ENCODE data around the gene LYRM2. TPM values are rescaled to one million over a fixed set of nuclear protein-coding genes. Genes with fewer than 3 reads are reported as not detected.

LYRM2 gene
- total RNA-seq, 1 donor from 2014 or later, result 29.8 TPM

- DNase-seq (ENCODE audit: low spot score) (no peak), ATAC-seq (no peak)
- intact Hi-C loops (cut with DNase I), result no loop called here
These were observed 72.3 kb downstream of the LYRM2 start for GRCh38 chr6:89566008-89566800.

DNA sequence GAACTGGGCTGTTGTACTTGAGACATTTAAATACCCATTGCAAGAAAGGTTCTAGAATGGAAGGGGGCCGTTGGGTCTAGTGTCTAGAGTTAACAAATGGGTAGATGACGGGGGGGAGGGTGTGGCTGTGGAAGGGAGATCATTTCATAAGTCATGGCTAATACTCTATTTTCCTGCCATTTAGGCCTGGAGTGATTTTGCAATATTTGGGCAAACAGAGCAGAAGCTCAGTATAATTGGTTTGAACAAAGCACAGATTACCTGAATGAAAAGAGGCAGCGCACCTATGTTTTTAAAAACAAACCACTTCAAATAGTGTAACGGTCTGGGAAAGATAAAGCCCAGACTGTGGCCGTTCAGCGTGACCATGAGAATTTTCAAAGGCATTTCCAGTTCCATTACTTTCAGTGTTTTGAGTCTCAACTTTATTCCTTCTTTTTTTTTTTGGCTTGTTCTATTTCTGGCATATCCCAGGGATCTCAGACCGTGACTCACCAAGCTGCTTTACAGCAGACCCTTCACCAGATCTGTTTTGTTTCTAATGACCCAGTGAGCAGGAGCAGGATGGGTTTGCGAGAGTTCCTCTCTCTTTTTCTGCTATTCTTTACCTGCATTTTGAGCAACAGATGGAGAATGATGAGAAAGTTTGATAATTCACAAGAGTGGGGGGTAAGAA lies 73.7 kb downstream of the LYRM2 start:
- ATAC-seq (peak; percentile 67), DNase-seq (ENCODE audit: low spot score) (no peak)

GRCh38 chr6:89563866-89564265 lies 74.7 kb downstream of the LYRM2 start:
- no peak for DNase-seq (ENCODE audit: low spot score)
- no peak for ATAC-seq
- intact Hi-C loops (cut with DNase I), result no loop called here

More for the DNA sequence above, 73.7 kb downstream of the LYRM2 start:
- intact Hi-C loops (cut with DNase I), result no loop called here

DNA sequence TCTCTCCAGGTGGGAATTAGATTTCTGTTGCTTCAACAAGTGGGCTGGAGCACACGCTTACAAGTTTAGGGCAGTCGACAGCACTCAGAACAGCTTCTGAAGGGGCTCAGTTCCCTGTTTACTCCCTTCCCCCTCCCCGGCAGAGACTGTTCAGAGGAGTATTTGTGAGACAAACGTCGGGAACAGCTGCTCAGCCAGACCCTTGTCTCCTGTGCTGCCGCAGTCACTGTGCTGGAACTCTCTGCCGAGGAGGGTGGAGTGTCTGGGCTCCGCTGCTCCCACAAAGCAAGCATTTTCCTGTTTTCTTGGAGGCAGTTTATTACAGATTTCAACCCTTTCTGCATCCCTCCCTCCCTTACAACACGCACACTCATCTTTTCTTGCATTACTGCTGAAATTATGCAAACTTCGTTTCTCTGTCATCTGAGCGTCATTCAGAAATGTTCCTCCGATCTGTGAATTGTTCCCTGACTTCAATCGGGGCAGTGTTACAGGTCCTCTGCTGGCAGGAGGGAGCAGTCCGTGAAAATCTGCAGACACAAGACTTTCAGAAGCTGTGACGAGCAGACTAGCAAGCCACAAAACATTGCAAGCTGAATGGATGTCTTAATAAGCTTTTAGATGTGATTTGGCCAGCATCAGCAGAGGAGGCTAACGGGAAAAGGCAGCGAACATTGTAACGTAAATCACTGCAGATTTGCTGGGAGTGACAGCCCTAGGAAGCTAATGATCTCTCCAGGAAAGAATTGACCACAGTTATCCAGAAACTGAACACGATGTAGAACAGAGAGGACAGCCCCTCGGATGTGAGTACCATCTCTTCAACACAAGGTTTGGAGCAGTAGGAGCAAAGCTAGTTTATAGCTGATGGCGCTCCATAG lies 76.2 kb downstream of the LYRM2 start:
- DNase-seq (ENCODE audit: low spot score), result no peak
- peak; percentile 75 for ATAC-seq
- intact Hi-C loops (cut with DNase I), result no loop called here

DNA sequence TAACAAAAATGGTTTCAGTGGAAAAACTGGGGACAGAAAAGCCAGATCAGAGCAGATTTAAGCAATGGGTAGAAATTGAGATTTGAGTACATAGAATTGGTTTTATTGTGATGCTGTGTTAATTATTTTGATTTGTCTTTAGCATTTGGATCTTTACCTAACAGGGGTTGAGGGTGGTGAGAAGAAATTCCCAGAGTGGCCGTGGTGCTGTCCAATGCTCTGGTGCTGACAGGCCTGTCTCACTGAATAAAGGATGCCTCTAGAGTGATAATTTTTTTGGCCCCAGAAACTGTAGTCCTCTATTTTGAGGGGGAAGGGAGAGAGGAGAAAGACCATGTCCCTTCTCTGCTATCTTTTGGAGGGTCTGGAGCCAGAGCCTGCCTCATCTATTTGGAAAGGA lies 79.1 kb downstream of the LYRM2 start:
- no peak for ATAC-seq
- intact Hi-C loops (cut with DNase I), result no loop called here
- DNase-seq (ENCODE audit: low spot score), result no peak

- no peak for DNase-seq (ENCODE audit: low spot score)
- no peak for ATAC-seq
- intact Hi-C loops (cut with DNase I), result no loop called here
These were observed 82.7 kb downstream of the LYRM2 start for GRCh38 chr6:89555806-89556205.

DNA sequence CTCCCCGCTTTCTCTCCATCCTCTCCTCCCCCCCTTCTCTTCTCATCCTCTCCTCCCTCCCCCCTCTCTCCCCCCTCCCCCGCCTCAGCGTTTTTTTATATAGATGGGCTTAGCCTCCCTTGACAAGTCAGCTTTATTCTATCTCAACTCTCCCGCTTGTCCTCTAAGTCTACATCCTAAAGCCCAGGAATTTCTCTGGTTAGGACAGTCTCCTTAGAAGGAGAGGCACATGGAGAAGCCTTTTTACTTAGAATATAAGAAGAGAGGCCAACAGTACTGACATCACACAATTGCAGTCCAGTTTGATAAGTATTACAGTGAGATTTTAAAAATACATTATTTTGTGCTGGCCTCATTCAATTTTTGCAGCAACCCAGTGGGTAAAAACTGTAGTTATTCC lies 83.5 kb downstream of the LYRM2 start:
- intact Hi-C loops (cut with DNase I), result no loop called here
- DNase-seq (ENCODE audit: low spot score) (no peak), ATAC-seq (no peak)

- intact Hi-C loops (cut with DNase I), result no loop called here
- ATAC-seq (no peak), DNase-seq (ENCODE audit: low spot score) (no peak)
These were observed 84.4 kb downstream of the LYRM2 start for GRCh38 chr6:89554106-89554505.

DNA sequence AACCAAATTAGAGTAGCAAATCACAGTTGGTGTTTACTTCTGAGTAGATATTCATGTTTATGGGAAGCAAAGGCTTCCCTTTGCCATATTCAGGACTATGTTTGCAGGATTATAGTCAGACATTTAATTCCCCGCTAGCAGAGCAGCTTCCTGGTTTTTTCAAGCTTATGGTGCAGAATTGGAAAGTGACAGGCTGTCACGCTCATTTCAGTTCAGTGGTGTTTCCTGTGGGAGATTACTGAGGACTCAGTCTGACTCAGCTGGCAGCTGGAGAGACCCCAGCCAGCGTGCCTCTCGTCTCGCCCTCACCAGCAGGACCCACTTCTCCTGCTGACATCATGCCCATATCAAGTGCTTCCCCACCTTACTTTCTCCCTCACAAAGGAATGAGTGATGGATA lies 85.1 kb downstream of the LYRM2 start:
- intact Hi-C loops (cut with DNase I), result no loop called here
- ATAC-seq (no peak), DNase-seq (ENCODE audit: low spot score) (no peak)

- DNase-seq (ENCODE audit: low spot score), result no peak
- no peak for ATAC-seq
- intact Hi-C loops (cut with DNase I), result no loop called here
These were observed 91.3 kb downstream of the LYRM2 start for GRCh38 chr6:89547281-89547680.

DNA sequence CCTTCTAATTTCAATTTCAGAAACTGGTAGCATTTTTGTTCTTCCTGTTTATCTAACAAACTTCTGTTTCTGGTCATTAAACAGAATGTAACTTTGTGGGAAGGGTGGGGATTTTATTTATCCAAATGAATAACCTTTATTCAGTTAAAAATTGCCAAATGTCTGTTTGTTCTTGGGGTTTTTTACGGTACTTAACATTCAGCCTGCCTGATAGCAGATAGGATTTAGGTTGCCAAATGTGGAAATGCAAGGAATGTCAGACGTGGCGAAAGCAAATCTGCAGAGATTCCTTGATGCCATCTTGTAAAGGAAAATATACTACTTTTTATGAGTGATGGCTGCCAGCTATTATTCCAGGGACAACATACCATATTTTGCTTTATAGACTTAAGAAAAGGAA lies 95.7 kb downstream of the LYRM2 start:
- intact Hi-C loops (cut with DNase I), result no loop called here
- DNase-seq (ENCODE audit: low spot score), result no peak
- ATAC-seq, result no peak

- no peak for ATAC-seq
- intact Hi-C loops (cut with DNase I), result no loop called here
- no peak for DNase-seq (ENCODE audit: low spot score)
These were observed 96.3 kb downstream of the LYRM2 start for GRCh38 chr6:89542081-89542857.

GRCh38 chr6:89539779-89540178 lies 98.8 kb downstream of the LYRM2 start:
- ATAC-seq, result no peak
- intact Hi-C loops (cut with DNase I), result no loop called here
- no peak for DNase-seq (ENCODE audit: low spot score)

DNA sequence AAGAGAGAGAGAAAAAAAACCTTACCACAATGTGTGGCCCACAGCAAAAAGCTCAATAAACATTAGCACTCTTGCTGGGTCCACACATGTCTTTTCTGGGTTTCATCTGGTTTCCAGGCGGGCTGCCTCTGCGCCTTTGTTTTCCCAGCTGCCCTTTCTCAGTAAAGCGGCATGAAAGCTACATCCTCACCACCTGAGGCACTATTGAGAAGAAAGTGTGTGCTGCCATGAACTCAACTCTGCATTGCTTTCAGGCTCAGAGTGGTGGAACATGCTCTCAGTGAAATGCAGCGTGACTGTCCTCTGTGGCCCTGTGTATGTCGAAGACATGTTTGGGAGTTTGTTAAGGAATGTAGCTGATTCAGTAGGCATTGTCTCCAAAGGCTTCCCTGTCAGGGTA lies 102.3 kb downstream of the LYRM2 start:
- intact Hi-C loops (cut with DNase I), result no loop called here
- DNase-seq (ENCODE audit: low spot score), result no peak
- ATAC-seq, result peak; percentile 86

DNA sequence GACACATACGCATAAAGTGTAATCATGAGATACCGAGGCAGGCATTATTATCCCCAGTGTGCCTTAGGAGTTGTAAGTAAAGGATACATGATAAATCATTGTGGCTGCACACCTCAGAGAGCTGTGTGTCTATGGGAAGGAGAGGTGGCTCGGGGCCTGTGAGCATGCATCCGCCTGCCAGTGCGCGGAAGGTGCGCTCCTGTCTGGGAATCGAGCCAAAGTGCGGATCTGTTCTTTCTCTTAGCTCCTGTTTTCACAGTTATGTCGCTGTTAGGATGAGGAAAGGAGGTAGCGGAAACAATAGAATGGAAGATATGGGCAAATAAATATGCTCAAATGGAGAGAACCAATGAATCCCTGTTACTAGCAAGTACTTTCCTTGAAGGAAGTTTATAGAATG lies 107.6 kb downstream of the LYRM2 start:
- DNase-seq (ENCODE audit: low spot score) (no peak), ATAC-seq (no peak)
- intact Hi-C loops (cut with DNase I), result no loop called here

GRCh38 chr6:89528866-89529265 lies 109.7 kb downstream of the LYRM2 start:
- intact Hi-C loops (cut with DNase I), result no loop called here
- no peak for ATAC-seq

GRCh38 chr6:89527634-89528033 lies 110.9 kb downstream of the LYRM2 start:
- intact Hi-C loops (cut with DNase I), result no loop called here
- ATAC-seq (no peak), DNase-seq (ENCODE audit: low spot score) (no peak)

More at GRCh38 chr6:89528866-89529265, 109.7 kb downstream of the LYRM2 start:
- DNase-seq (ENCODE audit: low spot score), result no peak

- intact Hi-C loops (cut with DNase I), result no loop called here
- DNase-seq (ENCODE audit: low spot score) (no peak), ATAC-seq (no peak)
These were observed 112.0 kb downstream of the LYRM2 start for GRCh38 chr6:89526563-89526869.

Data from sciatic nerve (tissue), 2 donors.